NCI-H82 (cell line): Measurements from ENCODE around the gene PDIA2.
"Not testable (repeated sequence)": the region's sequence is repeated elsewhere in the genome, so short reads cannot be mapped to it uniquely, and the experiment has no call there.

Experiments used
- DNase-seq: peaks from one replicate; lab custom pipeline; 2025; lab: John Stamatoyannopoulos, UW

The PDIA2 gene

DNA sequence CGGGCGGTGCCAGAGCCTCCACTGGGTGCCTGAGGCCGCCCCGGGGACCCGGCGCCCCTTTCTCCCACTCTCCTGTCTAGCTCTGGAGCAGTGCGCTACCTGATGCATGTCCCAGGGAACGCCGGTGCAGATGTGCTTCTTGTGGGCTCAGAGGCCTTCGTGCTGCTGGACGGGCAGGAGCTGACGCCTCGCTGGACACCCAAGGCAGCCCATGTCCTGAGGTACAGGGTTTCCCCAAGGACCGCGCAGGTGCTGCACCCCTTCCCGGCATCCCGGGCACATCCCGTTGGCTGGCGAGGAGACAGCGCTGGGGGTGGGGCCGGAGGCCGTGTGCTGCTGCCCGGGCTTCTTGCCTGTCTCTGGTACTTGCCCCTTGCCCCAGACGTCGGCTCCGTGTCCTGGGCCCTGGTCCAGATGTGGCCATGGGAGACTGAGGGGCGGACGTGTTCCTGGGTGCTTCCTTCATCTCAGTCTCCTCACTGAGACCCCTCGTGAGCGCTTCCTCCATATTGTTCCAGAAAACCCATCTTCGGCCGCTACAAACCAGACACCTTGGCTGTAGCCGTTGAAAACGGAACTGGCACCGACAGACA is 19.7 kb upstream of the PDIA2 start:
- DNase-seq = no peak

- DNase-seq = no peak
Measured at GRCh38 chr16:263944-264343, 19.0 kb upstream of the PDIA2 start.

GRCh38 chr16:264440-264951 is 18.5 kb upstream of the PDIA2 start:
- DNase-seq = no peak

- DNase-seq = no peak
Measured at GRCh38 chr16:265002-265529, 17.9 kb upstream of the PDIA2 start.

DNA sequence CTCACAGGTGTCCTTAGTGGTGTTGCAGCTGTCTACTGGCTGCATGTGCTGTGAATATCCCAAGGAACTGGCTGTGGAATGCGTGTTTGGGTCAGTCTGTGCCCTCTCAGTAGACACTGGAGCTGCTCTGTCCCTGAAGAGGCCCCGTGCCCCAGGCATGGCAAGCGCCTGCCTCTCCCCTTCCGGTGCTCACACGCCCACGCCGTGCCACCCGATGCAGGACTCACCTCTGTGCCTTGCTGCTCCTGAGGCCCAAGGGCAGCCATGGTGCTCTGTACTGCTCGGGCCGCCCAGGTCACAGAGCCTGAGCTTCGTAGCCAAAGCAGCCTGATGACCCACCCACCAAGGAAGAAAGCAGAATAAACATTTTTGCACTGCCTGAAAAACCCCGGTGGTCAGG is 17.3 kb upstream of the PDIA2 start:
- DNase-seq = no peak

- DNase-seq = no peak
Measured at GRCh38 chr16:266258-267164, 16.5 kb upstream of the PDIA2 start.

DNA sequence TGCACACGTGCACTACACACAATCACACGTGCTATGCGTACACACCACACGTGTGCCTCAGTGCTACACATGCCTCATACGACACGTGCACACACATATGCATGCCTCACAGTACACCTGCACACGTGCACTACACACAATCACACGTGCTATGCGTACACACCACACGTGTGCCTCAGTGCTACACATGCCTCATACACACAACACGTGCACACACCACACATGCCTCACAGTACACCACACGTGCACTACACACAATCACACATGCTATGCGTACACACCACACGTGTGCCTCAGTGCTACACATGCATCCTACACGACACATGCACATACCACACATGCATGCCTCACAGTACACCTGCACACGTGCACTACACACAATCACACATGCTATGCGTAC is 15.4 kb upstream of the PDIA2 start:
- DNase-seq = not testable (repeated sequence)

DNA sequence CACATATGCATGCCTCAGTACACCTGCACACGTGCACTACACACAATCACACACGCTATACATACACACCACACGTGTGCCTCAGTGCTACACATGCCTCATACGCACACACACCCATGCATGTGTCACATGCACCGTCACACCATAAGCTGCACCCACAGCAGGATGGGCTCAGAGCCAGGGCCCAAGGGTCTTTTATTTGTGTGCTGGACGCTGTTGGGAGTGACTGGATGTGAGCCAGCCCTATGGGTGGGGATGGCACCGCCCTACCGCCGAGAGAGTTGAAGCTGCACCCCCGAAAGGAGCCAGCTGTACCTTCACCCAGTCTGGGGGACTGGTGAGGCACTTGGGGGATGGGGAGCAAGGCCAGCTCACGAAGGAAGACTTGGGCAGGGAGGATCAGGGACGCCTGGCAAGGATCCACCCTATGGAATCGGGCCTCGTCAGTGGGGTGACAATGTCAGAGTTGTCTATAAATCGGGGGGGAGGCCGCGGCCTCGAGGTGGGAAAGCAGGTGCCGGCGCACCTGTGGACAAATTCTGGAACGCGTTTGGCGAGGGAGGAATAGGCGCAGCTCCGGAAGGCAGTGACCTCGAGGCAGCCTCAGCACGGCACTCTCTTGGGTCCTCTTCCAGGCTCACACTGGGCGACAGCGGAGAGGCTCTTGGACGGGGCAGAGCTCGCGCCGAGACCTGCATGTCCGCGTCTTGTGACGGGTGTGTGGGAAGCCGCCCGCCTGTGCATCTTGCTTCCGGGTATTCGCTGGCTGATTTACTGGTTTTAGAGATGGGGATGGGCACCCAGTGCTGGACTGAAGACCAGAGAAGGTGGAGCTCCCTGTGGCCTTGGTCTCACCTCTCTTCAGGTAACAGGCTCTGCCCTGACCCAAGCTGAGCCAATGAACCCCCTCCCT is 14.6 kb upstream of the PDIA2 start:
- DNase-seq = no peak

- DNase-seq = no peak
Measured at GRCh38 chr16:269061-269796, 13.7 kb upstream of the PDIA2 start.

- no peak for DNase-seq
Measured at GRCh38 chr16:270381-271255, 12.3 kb upstream of the PDIA2 start.

DNA sequence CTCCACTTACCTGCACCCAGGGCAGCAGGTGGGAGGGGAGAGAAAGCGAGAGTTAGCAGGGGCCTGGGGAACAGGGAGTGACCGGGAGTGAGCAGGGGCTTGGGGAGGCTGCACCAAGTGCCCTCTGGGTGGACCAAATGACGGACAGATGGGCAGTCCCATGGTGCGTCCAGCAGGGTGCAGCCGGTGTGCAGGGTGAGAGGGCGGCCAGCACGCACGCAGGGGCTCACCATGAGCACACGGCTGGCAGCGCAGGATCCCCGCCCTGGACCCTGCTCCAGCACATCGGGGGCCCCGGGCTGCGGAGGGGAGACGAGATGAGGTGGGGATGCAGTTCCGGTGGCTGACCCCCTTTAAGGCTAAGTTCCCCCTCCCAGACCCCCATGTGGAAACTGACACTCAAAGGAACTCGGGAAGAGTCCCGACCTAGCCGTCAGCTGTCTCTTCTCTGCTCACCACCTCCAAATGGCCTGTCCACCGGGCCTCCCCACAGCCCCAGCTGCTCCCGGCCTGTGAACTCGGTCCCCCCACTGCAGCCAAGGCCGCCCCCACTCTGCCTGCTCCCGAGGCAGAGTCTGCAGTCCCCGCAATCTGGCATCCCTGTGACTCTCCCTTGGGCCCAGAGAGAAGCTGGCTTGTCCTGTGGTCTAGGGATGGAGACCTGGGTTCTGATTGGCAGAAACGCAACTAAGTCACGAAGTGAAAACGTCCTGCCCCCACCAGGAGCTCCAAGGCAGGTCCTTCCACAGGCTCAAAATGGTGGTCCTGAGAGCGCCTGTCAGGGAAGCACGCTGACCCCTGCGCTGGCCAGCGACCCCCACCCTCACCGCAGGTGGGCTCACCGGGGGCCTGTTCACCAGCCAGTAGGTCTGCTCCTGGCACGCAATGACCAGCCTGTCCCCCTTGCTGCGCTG is 10.1 kb upstream of the PDIA2 start:
- no peak for DNase-seq

- DNase-seq = peak; percentile 31
Measured at GRCh38 chr16:273547-274421, 9.2 kb upstream of the PDIA2 start.

DNA sequence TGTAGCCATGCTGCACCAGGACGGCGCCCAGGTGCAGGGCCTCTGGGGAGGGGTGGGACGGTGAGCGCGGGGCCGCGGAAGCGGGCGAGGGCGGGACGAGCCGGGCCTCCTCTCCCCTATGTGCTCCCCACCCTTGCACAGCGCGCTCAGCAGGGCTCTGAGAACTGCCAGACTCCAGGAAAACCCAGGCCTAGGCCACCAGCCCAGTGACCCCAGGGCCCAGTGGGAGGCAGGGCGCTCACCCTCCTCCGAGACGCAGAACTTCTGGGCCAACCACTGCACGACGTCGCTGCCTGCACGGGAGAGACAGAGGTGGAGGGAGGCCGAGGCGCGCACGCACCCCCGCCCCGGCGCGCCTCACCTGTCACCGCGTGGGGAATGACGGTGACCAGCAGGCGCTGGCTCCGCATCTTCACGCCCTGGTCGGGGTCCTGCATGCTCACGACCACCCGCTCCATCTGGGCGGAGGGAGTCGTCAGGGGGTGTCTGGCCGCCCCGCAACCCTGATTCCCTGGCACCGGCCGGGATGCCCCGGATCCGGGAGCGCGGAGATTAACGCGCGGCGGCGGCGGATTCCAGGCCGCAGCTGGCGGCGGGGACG is 7.8 kb upstream of the PDIA2 start:
- no peak for DNase-seq

DNA sequence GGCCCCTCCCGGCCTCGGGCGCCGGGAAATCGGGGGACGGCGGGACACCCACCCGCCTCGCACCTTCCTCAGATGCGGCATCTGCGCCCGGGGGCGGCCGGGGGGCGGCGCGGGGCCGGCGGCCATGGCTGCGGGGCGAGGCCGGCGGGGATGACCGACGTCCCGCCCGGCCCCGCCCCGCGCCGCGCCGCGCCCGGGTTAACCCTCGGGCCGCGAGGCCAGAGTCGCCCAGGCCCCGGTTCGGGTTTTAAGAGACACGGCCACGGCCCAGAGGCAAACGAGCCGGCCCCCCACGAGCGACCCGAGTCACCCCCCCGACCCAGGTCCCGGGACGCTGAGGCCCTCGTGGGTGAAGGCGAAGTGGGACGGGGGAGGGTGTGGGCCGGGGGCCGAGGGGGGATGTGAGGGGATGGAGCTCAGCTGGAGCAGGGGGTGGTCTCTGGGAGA is 7.2 kb upstream of the PDIA2 start, which contains the start of gene RGS11:
RGS11 (minus strand) TSS at position 159 of the 447 bp plus-strand sequence; CDS start at position 126, 33 bp downstream.
- no peak for DNase-seq

DNA sequence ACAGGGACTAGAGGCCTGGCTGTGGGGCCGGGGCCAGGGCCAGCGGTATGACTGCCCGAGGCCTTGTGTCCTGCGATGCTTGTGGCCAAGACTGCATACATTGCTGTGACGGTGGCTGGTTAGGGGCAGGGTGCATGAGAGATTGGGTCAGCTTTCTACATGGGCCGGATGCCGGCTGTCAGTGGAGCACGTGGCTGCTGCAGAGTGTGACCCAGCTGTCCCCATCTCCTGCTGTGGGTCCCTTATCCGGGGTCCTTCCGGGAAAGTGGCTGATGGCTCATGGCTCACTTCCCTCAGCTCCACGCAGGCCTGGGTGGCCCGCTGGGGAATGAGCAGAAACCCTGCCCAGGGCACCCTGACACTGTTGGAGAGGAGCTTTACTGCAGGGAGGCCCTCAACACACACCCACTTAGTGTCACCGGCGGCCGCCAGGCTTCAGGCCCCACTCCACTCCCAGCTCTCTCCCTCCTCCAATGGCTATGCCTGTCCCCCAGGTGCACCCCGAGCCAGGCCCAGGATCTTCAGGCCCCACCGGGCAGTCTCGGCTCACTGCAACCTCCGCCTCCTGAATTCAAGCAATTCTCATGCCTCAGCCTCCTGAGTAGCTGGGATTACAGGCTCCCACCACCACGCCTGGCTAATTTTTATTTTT is 6.4 kb upstream of the PDIA2 start:
- DNase-seq = no peak

- peak; percentile 65 for DNase-seq
Measured at GRCh38 chr16:278863-279366, 4.0 kb upstream of the PDIA2 start.

DNA sequence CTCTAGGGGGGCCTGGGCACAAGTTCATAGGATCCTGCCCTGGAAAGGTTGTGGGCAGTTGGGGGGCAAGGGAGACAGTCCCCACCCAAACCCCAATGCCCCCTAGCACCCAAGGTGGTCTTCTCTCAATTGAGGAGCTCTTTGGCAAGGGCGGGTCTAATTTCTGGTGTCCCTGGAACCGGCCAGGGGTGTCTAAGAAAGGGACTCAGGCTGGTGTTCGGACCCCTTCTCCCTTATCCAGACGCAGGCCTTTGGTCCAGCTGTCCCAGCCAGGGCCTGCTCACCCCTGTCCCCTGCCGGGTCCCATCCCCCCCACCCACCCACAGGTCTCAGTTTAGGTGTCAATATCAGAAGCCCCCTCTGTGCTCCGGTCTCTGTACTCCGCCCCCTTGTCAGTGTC is 3.4 kb upstream of the PDIA2 start:
- DNase-seq = no peak
